K562 (cell line): Measurements from ENCODE around the gene CTXN1. TPM values are rescaled to one million over a fixed set of nuclear protein-coding genes. Genes with fewer than 3 reads are reported as not detected.

ENCODE experiments used
- ARNT ChIP-seq, 2 experiments: fragments of 450-650 bp; IDR thresholded peaks; 2 replicates each; pipeline ENCODE4 v1.6.1; 2016; ENCODE audit warnings: mild to moderate bottlenecking in 1 of 2
- ATF7 ChIP-seq: fragments of 450-650 bp; IDR thresholded peaks from 2 replicates; pipeline ENCODE4 v1.7.1; 2014; ENCODE audit warnings: mild to moderate bottlenecking, moderate library complexity
- ILK ChIP-seq: fragments of 450-650 bp; IDR thresholded peaks from 2 replicates; pipeline ENCODE4 v1.6.1; 2016; ENCODE audit warnings: missing genetic modification characterization, low read depth, mild to moderate bottlenecking, missing compliant biosample characterization, moderate library complexity, borderline replicate concordance
- LEF1 ChIP-seq: fragments of 450-650 bp; IDR thresholded peaks from 2 replicates; pipeline ENCODE4 v1.6.1; 2016; ENCODE audit warnings: mild to moderate bottlenecking
- MEF2D ChIP-seq: conservative IDR thresholded peaks from 2 replicates; pipeline ENCODE4 v1.6.1; 2016; ENCODE audit warnings: low read depth, missing genetic modification characterization, missing compliant biosample characterization
- MTA3 ChIP-seq: fragments of 450-650 bp; formaldehyde crosslinking; IDR thresholded peaks from 2 replicates; pipeline ENCODE4 v1.6.1; 2017; ENCODE audit warnings: mild to moderate bottlenecking, borderline replicate concordance
- MYC ChIP-seq, 2 experiments: fragments of 250-450 bp in 1 of 2; sonication (Bioruptor Pico) in 1 of 2; IDR thresholded peaks; 2 replicates each; pipeline versions ENCODE4 v1.5.1 to v1.6.1; 2012 to 2021; ENCODE audit warnings: low read depth in 2 of 2, borderline replicate concordance in 1 of 2, improper control_type of control experiment in 1 of 2, low read length in 1 of 2, mild to moderate bottlenecking in 1 of 2, moderate library complexity in 1 of 2
- NR1H2 ChIP-seq: sonication (generic); formaldehyde crosslinking; IDR thresholded peaks from 2 replicates; pipeline ENCODE4 v1.4.0; 2020; ENCODE audit warnings: mild to moderate bottlenecking, missing genetic modification reagents
- PHF20 ChIP-seq: fragments of 450-650 bp; IDR thresholded peaks from 2 replicates; pipeline ENCODE4 v1.6.1; 2018; ENCODE audit not compliant: partially characterized antibody
- PHTF2 ChIP-seq: fragments of 250-450 bp; sonication (Bioruptor Pico); IDR thresholded peaks from 2 replicates; pipeline ENCODE4 v1.5.0; 2021; ENCODE audit warnings: mild to moderate bottlenecking
- POLR3A ChIP-seq: IDR thresholded peaks from 2 replicates; pipeline ENCODE4 v1.6.1; 2011; ENCODE audit warnings: borderline replicate concordance, mild to moderate bottlenecking, moderate library complexity; ENCODE audit not compliant: insufficient read length, insufficient read depth; ENCODE audit errors: extremely low read depth
- PRMT5 ChIP-seq: sonication (generic); formaldehyde crosslinking; IDR thresholded peaks from 2 replicates; pipeline ENCODE4 v1.5.0; 2020; ENCODE audit warnings: missing genetic modification reagents
- SMARCB1 ChIP-seq: IDR thresholded peaks from 2 replicates; pipeline ENCODE4 v1.6.1; 2011; ENCODE audit warnings: improper control_type of control experiment, low read depth; ENCODE audit not compliant: insufficient read length
- TAF1 ChIP-seq: IDR thresholded peaks from 2 replicates; pipeline ENCODE4 v1.6.1; 2011; ENCODE audit warnings: mild to moderate bottlenecking, low read length, moderate library complexity; ENCODE audit not compliant: insufficient read depth, control insufficient read depth, severe bottlenecking; ENCODE audit errors: extremely low read depth
- ZNF347 ChIP-seq: fragments of 450-650 bp; formaldehyde crosslinking; IDR thresholded peaks from 2 replicates; pipeline ENCODE4 v1.4.0; 2020; ENCODE audit warnings: low read depth, mild to moderate bottlenecking, moderate library complexity
- ZNF507 ChIP-seq: conservative IDR thresholded peaks from 2 replicates; pipeline ENCODE4 v1.6.1; 2017; ENCODE audit warnings: missing genetic modification characterization, missing compliant biosample characterization
- polyA plus RNA-seq, 8 experiments: library from polyadenylated mRNA; depleted of rRNA in 4 of 8; stranded (reverse) in 5 of 8; unstranded in 3 of 8; fragments of >200 nt; fragmentation: Nextera tagmentation in 2 of 8; fragmentation: Illumina TruSeq in 1 of 8; extraction: Ambion mirVana in 2 of 8; extraction: Trizol in 1 of 8; gene quantifications; 2 replicates each; pipeline versions ENCODE4 v1.2.1 to v1.2.3, GENCODE V29; 2011 to 2014; ENCODE audit warnings: inconsistent platforms in 1 of 8, missing spikeins in 1 of 8
- total RNA-seq, 7 experiments: library from RNA; depleted of rRNA in 6 of 7; stranded (reverse); fragments of >200 nt in 6 of 7; fragmentation: Illumina TruSeq in 2 of 7; extraction: Trizol in 2 of 7; gene quantifications; 2 replicates each; pipeline versions ENCODE4 v1.2.1 to v1.2.3, GENCODE V29; 2011 to 2021; ENCODE audit warnings: low replicate concordance in 1 of 7
- TF ChIP-seq, protein P1 (sequence below): fragments of 450-650 bp; IDR thresholded peaks from 2 replicates; pipeline ENCODE4 v1.6.1; 2014; ENCODE audit warnings: low read depth, mild to moderate bottlenecking, moderate library complexity, borderline replicate concordance
- TF ChIP-seq, protein P2 (sequence below): fragments of 250-450 bp; sonication (Bioruptor Pico); IDR thresholded peaks from 2 replicates; pipeline ENCODE4 v1.9.0; 2021; ENCODE audit warnings: mild to moderate bottlenecking
- TF ChIP-seq, protein P3 (sequence below), 2 experiments: fragments of 450-650 bp in 1 of 2; sonication (generic) in 1 of 2; formaldehyde crosslinking in 1 of 2; IDR thresholded peaks in 1 of 2; conservative IDR thresholded peaks in 1 of 2; 2 replicates each; pipeline versions ENCODE4 v1.6.1 to v1.8.1; 2016 to 2023; ENCODE audit warnings: mild to moderate bottlenecking in 2 of 2, moderate library complexity in 2 of 2, inconsistent platforms in 1 of 2, missing genetic modification reagents in 1 of 2
- TF ChIP-seq, protein P4 (sequence below): sonication (generic); formaldehyde crosslinking; IDR thresholded peaks from 2 replicates; pipeline ENCODE4 v1.8.0; 2022; ENCODE audit warnings: mild to moderate bottlenecking, missing genetic modification reagents, borderline replicate concordance
- TF ChIP-seq, protein P5 (sequence below): sonication (generic); formaldehyde crosslinking; IDR thresholded peaks from 2 replicates; pipeline ENCODE4 v1.8.1; 2023; ENCODE audit warnings: mild to moderate bottlenecking, missing genetic modification reagents, moderate library complexity

CTXN1 gene
- total and polyA plus RNA-seq, 9 of the 15 experiments (the other 6 are each of a cell fraction or from before 2014, with no cell fraction given), result 0.15 to 37.4 (median 1.8) TPM; not detected in 2

DNA sequence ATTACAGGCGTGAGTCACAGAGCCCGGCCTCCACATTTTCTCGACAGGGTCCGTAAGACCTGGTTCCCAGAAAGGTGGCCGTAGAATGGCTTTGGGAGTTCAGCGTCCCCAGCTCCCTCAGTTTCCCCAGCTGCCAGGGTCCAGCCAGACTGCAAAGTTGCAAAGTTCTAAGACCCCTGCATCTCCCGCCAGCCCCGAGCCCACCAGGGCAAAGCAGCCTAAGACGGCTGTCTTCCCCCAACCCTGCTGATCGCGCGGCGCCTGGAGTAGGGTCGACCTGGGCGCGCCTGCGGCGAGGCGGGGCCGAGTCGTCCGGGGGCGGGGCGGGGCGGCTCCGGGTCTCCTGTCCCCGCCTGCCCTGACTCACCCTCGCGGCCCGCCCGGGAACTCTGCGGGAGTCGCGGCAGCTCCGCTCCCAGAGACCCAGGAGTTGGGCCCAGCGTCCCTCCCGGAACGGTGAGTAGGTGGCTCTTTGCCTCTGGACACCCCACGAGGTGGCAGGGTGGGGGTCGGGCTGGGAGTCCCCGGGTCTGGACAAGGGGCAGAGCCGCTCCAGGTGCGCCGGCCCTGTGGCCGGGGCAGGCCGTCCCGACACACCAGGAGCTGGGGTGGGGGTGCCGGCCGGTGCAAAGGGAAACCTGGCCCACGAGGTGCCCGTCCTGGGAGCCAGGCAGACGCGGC lies 37.6 kb downstream of the CTXN1 start, which contains the start of gene LRRC8E (continued):
- TF ChIP-seq ZNF507, result no peak
- TF ChIP-seq, protein P1, sequence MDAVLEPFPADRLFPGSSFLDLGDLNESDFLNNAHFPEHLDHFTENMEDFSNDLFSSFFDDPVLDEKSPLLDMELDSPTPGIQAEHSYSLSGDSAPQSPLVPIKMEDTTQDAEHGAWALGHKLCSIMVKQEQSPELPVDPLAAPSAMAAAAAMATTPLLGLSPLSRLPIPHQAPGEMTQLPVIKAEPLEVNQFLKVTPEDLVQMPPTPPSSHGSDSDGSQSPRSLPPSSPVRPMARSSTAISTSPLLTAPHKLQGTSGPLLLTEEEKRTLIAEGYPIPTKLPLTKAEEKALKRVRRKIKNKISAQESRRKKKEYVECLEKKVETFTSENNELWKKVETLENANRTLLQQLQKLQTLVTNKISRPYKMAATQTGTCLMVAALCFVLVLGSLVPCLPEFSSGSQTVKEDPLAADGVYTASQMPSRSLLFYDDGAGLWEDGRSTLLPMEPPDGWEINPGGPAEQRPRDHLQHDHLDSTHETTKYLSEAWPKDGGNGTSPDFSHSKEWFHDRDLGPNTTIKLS, result no peak
- peak; percentile 67 for TF ChIP-seq PHF20
- TF ChIP-seq MEF2D (tag), result no peak
- no peak for TF ChIP-seq MYC (IDR thresholded peaks at IDR 0.05; ENCODE audit: low read depth, low read length)
- TF ChIP-seq MYC (CRISPR knock-in tag; IDR thresholded peaks at IDR 0.05; ENCODE audit: borderline replicate concordance, low read depth), result no peak
- no peak for TF ChIP-seq ARNT (IDR thresholded peaks at IDR 0.05)
- TF ChIP-seq, protein P2, sequence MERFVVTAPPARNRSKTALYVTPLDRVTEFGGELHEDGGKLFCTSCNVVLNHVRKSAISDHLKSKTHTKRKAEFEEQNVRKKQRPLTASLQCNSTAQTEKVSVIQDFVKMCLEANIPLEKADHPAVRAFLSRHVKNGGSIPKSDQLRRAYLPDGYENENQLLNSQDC (CRISPR knock-in tag), result no peak
- TF ChIP-seq, protein P3, sequence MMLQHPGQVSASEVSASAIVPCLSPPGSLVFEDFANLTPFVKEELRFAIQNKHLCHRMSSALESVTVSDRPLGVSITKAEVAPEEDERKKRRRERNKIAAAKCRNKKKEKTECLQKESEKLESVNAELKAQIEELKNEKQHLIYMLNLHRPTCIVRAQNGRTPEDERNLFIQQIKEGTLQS (IDR thresholded peaks at IDR 0.05), result peak; percentile 72
- TF ChIP-seq, protein P3 (CRISPR knock-in tag; conservative IDR thresholded peaks at IDR 0.05), result 0 out of 2 replicates have a peak, but pooled peaks have one; percentile 30
- peak; percentile 59; the same call in 1 of the 2 replicates for TF ChIP-seq ATF7
- no peak for TF ChIP-seq LEF1
- TF ChIP-seq POLR3A, result no peak
- TF ChIP-seq PRMT5, result no peak
- no peak for TF ChIP-seq ZNF347 (CRISPR knock-in tag)
- TF ChIP-seq PHTF2, result no peak
- TF ChIP-seq NR1H2, result 0 out of 2 replicates have a peak, but pooled peaks have one; percentile 32
- peak; percentile 60 for TF ChIP-seq TAF1
- TF ChIP-seq, protein P4, sequence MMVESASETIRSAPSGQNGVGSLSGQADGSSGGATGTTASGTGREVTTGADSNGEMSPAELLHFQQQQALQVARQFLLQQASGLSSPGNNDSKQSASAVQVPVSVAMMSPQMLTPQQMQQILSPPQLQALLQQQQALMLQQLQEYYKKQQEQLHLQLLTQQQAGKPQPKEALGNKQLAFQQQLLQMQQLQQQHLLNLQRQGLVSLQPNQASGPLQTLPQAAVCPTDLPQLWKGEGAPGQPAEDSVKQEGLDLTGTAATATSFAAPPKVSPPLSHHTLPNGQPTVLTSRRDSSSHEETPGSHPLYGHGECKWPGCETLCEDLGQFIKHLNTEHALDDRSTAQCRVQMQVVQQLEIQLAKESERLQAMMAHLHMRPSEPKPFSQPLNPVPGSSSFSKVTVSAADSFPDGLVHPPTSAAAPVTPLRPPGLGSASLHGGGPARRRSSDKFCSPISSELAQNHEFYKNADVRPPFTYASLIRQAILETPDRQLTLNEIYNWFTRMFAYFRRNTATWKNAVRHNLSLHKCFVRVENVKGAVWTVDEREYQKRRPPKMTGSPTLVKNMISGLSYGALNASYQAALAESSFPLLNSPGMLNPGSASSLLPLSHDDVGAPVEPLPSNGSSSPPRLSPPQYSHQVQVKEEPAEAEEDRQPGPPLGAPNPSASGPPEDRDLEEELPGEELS (CRISPR knock-in tag), result no peak
- TF ChIP-seq ILK (tag), result no peak
- no peak for TF ChIP-seq MTA3
- TF ChIP-seq SMARCB1, result no peak
- TF ChIP-seq, protein P5, sequence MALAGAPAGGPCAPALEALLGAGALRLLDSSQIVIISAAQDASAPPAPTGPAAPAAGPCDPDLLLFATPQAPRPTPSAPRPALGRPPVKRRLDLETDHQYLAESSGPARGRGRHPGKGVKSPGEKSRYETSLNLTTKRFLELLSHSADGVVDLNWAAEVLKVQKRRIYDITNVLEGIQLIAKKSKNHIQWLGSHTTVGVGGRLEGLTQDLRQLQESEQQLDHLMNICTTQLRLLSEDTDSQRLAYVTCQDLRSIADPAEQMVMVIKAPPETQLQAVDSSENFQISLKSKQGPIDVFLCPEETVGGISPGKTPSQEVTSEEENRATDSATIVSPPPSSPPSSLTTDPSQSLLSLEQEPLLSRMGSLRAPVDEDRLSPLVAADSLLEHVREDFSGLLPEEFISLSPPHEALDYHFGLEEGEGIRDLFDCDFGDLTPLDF, result peak; percentile 65
